HG02623 (cell line): ENCODE results near the gene KRTAP4-6.
"Not testable (repeated sequence)": the region's sequence is repeated elsewhere in the genome, so short reads cannot be mapped to it uniquely, and the experiment has no call there.

Experiments used
- ATAC-seq: cut with Tn5 transposase; IDR thresholded peaks from one replicate; pipeline ENCODE4 v1.9.1; 2021; ENCODE audit warnings: moderate library complexity; ENCODE audit not compliant: unreplicated experiment

Gene KRTAP4-6

GRCh38 chr17:41140360-41141131 lies at the start of gene KRTAP4-6:
TSS of gene KRTAP4-6 (minus strand) at chr17:41140544. CDS start at chr17:41140487, 57 bp downstream.
- ATAC-seq, result no peak

GRCh38 chr17:41189837-41190318 lies 49.5 kb upstream of the KRTAP4-6 start, which contains the start of gene KRTAP9-1:
TSS of gene KRTAP9-1 (plus strand) at chr17:41189887. CDS start at chr17:41189887, 0 bp downstream.
- ATAC-seq, result not testable (repeated sequence)

GRCh38 chr17:41186872-41187271 lies 46.5 kb upstream of the KRTAP4-6 start:
- no peak for ATAC-seq

- no peak for ATAC-seq
These were observed 44.7 kb upstream of the KRTAP4-6 start for GRCh38 chr17:41185001-41185400.

- no peak for ATAC-seq
These were observed 44.2 kb upstream of the KRTAP4-6 start, which contains the start of gene KRTAP4-1 for GRCh38 chr17:41184480-41184961. TSS of gene KRTAP4-1 (minus strand) at chr17:41184911. CDS start at chr17:41184854, 57 bp downstream.

- ATAC-seq, result no peak
These were observed 38.7 kb upstream of the KRTAP4-6 start for GRCh38 chr17:41178843-41179616.

- no peak for ATAC-seq
These were observed 38.0 kb upstream of the KRTAP4-6 start for GRCh38 chr17:41178341-41178740.

- no peak for ATAC-seq
These were observed 37.5 kb upstream of the KRTAP4-6 start, which contains the start of gene KRTAP4-2 for GRCh38 chr17:41177727-41178271. TSS of gene KRTAP4-2 (minus strand) at chr17:41178221. CDS start at chr17:41178164, 57 bp downstream.

GRCh38 chr17:41176744-41177387 lies 36.5 kb upstream of the KRTAP4-6 start:
- ATAC-seq, result no peak

GRCh38 chr17:41171886-41172285 lies 31.5 kb upstream of the KRTAP4-6 start:
- no peak for ATAC-seq

GRCh38 chr17:41168121-41168520 lies 27.8 kb upstream of the KRTAP4-6 start, which contains the start of gene KRTAP4-3:
TSS of gene KRTAP4-3 (minus strand) at chr17:41168221. CDS start at chr17:41168172, 49 bp downstream.
- no peak for ATAC-seq

- ATAC-seq, result no peak
These were observed 27.2 kb upstream of the KRTAP4-6 start for GRCh38 chr17:41167561-41167960.

GRCh38 chr17:41163828-41164227 lies 23.5 kb upstream of the KRTAP4-6 start:
- no peak for ATAC-seq

- no peak for ATAC-seq
These were observed 20.3 kb upstream of the KRTAP4-6 start, which contains the start of gene KRTAP4-4 for GRCh38 chr17:41160648-41161047. TSS of gene KRTAP4-4 (minus strand) at chr17:41160748. CDS start at chr17:41160691, 57 bp downstream.

GRCh38 chr17:41160190-41160589 lies 19.8 kb upstream of the KRTAP4-6 start:
- not testable (repeated sequence) for ATAC-seq

- ATAC-seq, result no peak
These were observed 13.5 kb upstream of the KRTAP4-6 start for GRCh38 chr17:41153856-41154255.

GRCh38 chr17:41151525-41151924 lies 11.2 kb upstream of the KRTAP4-6 start:
- ATAC-seq, result no peak

- no peak for ATAC-seq
These were observed 9.7 kb upstream of the KRTAP4-6 start for GRCh38 chr17:41150026-41150425.

- ATAC-seq, result no peak
These were observed 9.3 kb upstream of the KRTAP4-6 start, which contains the start of gene KRTAP4-5 for GRCh38 chr17:41149652-41149985. TSS of gene KRTAP4-5 (minus strand) at chr17:41149825. CDS start at chr17:41149767, 58 bp downstream.

GRCh38 chr17:41148971-41149651 lies 8.8 kb upstream of the KRTAP4-6 start:
- ATAC-seq, result not testable (repeated sequence)
